Tongue (tissue), 2 donors: ENCODE data around the gene RPL5. TPM values are rescaled to one million over a fixed set of nuclear protein-coding genes. Genes with fewer than 3 reads are reported as not detected.

ENCODE experiments used
- DNase-seq: peaks from one replicate; pipeline ENCODE4 v3.0.0-alpha.2; 2015
- total RNA-seq: library from RNA; depleted of rRNA; stranded (reverse); fragments of >200 nt; gene quantifications from one replicate; pipeline ENCODE4 v1.2.3, GENCODE V29; 2014

RPL5 gene
- total RNA-seq, 1 donor from 2014 or later = 1,593 TPM

GRCh38 chr1:92857817-92858216, 26.0 kb downstream of the RPL5 start:
- no peak for DNase-seq

- DNase-seq = peak; percentile 92
These were observed 26.9 kb downstream of the RPL5 start for GRCh38 chr1:92858564-92859399.

GRCh38 chr1:92859400-92860039, 27.7 kb downstream of the RPL5 start:
- DNase-seq = no peak

- no peak for DNase-seq
These were observed 30.8 kb downstream of the RPL5 start for GRCh38 chr1:92862605-92863004.

DNA sequence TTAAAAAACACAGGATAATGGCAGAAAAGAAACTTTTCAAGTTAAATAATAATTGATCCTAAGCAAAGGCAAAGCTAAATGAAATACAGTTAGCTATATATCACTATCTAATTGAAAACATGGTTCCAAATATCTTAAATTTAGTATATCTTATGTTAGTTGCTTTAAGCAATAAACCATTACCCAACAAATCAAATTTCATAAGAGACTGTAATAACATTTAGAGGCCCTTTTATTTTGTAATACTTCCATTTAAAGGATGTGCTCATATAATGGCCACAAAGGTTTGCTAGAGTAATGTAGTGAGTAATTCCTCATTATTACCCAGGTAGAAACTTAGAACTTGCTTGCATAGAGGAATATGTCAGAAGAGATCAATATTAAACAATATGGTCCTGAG, 32.3 kb downstream of the RPL5 start:
- no peak for DNase-seq

GRCh38 chr1:92870591-92870990, 38.8 kb downstream of the RPL5 start:
- DNase-seq = no peak

DNA sequence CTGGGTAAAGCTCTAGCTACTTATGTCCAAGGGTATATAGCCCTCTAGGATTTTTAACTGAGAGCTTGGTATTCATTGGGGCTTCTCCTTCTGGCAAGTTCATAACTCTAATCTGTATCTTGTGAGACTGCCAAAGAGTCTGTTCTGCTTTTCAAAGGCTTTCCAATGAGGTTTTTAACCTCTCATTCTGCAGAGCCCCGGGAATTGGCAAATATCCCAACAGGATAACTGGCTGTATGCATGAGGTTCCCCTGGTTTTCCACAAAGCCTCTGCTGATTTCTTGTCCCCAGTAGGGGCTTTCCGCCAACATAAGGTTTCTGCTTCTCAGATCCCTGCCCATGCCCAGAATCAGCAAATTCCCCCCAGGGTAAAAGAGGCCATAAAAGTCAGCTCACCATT, 40.9 kb downstream of the RPL5 start:
- no peak for DNase-seq

- no peak for DNase-seq
These were observed 43.1 kb downstream of the RPL5 start for GRCh38 chr1:92874987-92875386.

GRCh38 chr1:92876351-92876750, 44.5 kb downstream of the RPL5 start:
- no peak for DNase-seq

GRCh38 chr1:92877081-92877711, 45.4 kb downstream of the RPL5 start:
- DNase-seq = no peak

GRCh38 chr1:92877792-92878191, 46.0 kb downstream of the RPL5 start:
- DNase-seq = no peak

DNA sequence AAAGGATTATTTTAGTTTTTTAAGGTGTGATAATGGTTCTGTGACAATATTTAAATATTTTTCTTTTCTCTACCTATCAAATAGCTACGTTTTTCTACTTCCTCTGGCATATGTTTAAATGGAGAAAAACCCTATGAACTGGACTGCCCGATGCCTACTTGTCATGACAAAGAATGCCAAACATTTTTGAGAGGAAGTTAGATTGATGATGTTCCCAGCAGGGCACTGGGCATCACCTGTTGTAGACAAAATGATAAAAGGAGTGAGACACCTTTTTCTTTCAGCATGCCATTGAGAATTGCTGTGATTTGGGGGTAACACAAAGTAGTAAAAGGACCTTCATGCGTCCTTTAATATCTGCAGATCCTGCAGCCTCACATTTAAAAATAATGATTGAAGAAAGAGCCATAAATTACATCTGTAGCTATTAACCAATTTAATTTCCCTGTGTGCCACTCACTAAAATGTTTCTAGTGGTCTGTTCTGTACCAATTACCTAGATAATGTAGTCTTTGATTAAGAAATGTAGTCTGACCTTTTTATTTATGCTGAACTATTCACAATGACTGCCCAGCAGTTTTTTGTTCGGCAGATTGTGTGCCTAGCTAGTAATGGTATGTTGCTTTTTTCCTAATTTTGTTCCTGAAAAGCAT, 47.6 kb downstream of the RPL5 start:
- DNase-seq = no peak

DNA sequence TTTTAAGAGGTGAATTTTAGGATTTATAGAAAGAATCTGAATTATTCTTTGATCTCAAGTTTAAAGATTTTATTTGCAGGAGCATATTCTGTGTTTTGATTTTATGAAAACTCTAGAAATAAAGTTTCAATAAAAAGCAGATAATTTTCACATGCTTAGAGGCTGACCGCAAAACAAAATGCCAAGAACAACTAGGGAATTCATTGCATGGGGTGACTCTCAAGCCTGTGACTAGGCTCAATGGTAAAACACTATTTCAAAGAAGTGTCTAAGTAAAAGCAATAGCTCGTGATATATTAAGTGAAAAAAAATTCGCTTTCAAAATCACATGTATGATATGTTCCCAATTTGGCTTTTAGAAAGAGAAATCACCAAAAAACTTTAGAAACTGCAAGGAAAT, 49.6 kb downstream of the RPL5 start:
- no peak for DNase-seq

DNA sequence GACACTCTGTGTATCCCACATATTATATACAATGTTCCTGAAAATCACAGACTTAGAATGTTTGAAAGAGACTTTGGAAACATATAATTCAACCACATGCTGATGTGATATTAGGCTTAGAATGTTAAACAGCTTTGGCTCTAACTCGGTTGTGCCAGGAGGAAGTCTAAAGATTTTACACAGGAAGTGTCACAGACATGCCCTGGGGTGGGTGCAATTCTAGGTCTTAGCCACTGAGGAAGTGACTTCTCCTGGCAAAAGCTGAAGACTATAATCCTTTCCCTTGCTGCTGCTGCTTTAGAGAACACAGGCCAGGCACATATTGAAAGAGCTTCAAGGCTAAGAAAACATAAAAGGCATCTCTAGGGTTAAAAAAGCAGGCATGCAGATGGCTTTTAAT, 51.0 kb downstream of the RPL5 start:
- DNase-seq = no peak

GRCh38 chr1:92883297-92883696, 51.5 kb downstream of the RPL5 start:
- DNase-seq = no peak

DNA sequence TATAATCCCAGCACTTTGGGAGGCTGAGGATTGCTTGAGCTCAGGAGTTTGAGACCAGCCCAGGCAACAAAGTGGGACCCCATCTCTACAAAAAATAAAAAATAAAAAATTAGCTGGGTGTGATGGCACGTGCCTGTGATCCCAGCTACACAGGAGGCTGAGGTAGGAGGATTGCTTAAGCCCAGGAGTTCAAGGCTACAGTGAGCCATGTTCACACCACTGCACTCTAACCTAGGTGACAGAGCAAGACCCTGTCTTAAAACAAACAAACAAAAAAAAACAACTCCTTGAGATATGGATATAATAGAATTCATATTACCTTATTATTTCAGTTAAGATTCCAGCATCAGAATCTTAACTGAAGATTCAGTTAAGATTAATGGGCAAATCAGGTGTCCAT, 52.4 kb downstream of the RPL5 start:
- DNase-seq = no peak

DNA sequence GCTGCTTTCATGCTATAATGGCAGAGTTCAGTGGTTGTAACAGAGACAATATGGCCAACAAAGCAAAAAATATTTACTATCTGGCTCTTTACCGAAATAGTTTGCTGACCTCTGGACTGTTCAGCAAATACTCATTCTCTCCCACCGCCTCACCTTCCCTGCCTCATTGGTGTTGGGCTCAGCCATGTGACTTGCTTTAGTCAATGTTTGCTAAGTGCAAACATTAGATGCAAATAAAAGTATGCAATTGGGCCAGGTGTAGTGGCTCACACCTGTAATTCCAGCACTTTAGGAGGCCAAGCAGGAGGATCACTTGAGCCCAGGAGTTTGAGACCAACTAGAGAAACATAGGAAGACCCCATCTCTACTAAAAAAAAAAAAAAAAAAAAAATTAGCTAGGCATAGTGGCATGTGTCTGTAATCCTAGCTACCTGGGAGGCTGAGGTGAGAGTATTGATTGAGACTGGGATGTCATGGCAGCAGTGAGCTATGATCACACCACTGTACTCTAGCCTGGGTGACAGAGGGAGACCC, 55.1 kb downstream of the RPL5 start:
- no peak for DNase-seq

DNA sequence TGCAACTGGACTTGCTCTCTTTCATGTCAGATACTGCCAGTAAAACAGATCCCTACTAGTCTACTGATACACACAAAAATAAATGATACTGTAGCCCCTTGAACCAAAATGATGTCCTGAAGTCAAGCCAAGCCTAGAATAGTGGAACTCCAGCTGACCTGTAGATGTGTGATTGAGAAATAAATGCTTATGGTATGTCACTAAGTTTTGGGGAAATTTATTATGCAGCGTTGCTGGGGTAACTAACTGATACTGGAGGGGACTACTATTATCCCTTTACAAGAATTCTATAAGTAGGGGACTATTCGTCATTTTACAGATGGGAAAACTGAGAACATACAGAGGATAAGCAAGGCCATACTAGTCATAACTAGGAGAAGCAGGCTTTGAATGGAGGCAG, 55.6 kb downstream of the RPL5 start:
- DNase-seq = no peak
